ENCODE results near the gene S100P.
"Not testable (repeated sequence)": the region's sequence is repeated elsewhere in the genome, so short reads cannot be mapped to it uniquely, and the experiment has no call there.

Gene S100P

DNA sequence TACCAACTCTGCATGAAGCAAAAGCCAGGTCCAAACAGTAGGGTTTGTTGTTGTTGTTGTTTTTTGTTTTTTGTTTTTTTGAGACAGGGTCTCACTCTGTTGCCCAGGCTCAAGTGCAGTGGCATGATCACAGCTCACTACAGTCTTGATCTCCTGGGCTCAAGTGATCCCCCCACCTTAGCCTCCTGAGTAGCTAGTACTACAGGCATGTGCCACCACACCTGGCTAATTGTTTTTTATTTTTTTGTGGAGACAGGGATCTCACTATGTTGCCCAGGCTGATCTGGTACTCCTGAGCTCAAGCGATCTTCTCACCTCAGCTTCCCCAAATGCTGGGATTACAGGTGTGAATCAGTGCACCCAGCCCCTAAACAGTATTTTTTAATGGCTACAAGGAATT, 6.2 kb downstream of the S100P start:
- DNase-seq: no peak

DNA sequence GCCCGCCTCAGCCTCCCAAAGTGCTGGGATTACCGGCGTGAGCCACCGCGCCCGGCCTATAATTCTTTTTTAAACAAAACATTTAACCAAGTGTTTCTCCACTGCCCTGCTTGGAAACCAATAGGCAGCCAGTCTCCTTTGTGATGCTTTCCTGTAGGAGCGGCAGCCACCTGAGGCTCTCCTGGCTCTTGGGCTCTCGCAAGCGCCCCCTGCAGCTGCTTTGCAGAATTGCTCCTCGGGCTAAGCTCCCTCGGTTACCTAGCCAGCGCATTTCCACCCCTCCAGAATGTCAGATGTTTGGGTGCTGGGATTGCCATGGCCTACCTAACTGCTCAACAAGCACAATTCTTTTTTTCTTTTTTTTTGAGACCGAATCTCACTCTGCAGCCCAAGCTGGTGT, 7.7 kb downstream of the S100P start:
- no peak for DNase-seq

DNA sequence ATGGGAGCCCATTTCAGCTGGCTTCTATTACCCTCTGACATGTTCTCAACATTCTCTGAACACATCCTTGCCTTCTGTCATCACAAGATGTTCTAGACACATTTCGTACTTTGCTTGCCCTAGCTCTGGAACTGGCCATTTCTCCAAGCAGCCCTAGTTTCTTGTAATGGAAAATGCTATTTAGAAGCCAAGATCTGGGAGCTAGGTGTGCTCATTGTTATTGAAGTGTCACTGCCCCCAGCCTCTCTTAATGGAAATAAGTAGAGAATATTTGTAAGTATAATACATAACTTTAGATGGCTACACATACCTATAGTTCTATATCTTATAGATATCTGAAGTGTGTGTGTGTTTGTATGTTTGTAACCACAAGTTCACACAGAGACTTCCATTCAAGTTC, 9.1 kb downstream of the S100P start:
- no peak for DNase-seq

DNA sequence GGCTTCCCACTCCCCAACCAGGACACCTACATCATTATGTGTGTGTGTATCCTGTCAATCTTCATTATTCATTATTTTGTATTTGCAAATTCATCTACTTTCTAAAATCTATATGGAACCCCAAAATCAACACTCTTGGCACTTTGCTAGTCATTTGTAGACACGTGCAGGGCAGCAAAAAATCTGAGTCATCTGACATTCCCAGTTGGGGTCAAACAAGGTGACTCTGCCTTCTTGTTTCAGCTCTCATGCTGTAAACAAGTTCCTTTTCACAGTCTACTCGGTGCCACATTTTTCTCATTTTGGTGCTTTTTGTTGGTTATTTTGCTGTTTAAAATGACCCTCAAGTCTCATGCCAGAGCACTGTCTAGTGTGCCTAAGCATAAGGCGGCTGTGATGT, 10.1 kb downstream of the S100P start:
- DNase-seq: no peak

DNA sequence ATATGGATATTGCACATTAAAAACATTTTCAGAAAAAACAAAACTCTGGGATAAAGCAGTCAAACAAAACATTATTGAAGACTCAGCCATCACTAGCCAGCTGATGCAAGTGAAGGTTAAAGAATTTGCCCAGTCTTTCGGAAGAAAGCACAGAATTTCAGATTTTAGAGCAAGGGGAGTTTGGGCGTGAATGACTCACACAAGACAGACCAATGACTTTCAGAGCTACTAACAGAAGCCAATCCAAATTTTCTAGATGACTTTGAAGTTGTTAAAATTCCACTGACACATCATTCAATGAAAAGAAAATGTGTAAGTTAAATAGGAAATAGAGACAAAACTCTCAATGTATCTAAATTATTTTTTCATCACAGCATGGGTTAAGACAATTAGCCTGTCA, 12.0 kb downstream of the S100P start:
- DNase-seq: no peak

DNA sequence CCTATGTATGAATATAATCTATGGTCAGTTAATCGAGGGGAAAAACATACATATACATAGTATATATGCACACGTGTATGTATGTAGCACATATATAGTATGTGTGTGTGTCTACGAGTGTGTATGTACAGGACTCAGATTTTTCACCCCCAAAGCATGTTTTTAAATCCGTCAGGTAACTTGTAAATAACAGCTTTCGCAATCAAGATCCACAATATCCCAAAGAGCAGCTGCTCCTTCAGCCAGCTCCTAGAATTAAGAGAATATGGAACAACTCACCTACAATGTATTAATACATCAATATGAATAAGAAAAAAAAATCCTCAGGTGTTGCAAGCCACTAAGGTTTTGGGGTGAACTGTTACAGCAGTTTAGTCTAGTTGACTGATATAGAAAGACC, 12.5 kb downstream of the S100P start:
- no peak for DNase-seq

DNA sequence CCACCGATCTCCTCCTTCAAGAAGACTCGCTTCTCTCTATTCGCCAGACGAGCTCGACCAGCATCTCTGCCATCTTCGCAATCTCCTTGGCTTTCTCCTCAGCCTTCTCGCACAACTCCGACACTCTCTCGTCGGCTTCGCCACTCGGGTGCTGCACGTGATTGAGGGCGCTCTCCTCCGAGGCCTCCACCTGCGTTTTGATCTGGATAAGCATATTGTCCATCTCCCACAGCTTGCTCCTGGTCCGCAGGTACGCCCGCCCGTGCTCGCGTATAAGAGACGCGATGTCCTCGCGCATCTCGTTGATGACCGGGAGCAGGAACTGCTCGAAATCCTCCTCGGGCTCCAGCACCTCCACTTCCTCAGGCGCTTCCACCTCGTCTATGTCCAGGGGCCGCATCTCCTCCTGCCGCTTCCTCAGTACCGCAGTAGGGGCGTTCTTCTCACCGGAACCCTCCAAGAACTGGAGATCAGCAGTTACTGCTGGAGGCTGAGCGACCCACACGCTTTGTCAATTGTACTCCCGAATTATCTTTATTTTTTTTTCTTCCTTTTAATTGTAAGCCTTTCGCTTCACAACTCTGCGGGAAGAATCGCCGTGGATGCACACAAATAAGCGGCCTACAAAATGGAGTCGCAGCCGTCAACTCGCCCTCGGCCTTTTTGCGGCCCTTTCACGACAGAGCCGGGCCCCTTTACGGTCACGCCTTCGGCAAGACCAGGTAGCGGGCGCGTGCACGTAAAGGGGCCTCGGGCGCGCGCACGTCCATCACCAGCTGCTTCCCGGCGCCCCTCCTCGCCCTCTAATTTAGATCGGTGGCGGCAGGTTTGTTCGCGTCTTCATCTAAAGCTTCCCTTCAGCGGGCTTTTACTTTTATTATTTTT, 15.8 kb downstream of the S100P start, which contains the start of gene MRFAP1L1:
Gene MRFAP1L1, minus strand, starts transcription at position 636 of the 885 bp plus-strand sequence. Its CDS starts 236 bp downstream, at position 400.
- peak; percentile 89 for DNase-seq

DNA sequence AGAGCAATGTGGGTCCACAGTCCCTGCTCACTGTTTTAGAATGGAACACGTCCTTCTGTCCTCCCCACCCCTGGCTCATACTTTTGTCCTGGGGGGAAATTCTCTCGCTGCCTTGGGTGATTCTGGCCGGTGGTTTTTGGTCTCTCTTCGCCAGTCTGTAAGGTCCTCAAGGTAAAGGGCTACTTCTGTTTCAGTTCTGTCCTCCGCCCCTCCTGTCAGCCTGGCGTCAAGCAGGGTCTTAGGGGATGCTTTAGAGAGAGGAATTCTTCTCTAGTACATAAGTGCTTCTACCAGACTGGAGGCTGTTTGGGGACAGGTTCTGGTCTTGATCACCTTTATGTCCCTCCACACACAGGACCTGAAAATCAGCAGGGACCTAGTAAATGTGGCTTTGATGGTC, 16.6 kb downstream of the S100P start:
- no peak for DNase-seq

DNA sequence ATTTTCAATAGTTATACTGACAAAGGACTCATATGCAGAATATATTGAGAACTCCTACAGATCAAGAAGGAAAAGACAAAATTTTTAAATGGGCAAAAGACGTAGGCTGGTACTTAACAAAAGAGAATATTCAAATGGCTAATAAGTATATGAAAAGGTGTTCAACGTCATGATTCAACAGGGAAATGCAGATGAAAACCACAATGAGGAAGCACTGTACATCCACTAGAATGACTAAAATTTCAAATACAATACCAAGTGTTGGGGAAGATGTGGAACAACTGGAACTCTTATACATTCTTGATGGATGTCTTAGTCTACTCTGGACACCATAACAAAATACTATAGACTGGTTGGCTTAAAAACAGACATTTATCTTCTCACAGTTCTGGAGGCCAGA, 17.3 kb downstream of the S100P start:
- DNase-seq: no peak

DNA sequence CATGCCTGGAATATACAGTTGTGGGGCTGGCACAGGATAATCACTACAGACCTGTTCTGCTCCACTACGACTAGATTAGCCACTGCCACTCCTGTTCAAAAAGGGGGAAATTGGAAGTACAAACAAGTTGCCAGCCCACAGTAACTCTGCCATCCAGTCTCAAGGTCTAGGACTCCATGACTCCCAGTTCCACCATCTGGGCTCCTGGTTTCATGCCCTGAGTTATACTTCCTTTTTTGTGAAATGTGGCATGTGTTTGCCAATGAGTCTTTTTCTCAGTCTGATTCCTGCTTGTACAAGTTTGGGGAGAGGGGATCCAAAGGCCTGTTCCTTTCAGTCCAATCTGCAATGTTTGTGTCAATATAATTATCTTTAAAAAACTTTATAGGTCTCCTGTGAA, 21.3 kb downstream of the S100P start:
- no peak for DNase-seq

DNA sequence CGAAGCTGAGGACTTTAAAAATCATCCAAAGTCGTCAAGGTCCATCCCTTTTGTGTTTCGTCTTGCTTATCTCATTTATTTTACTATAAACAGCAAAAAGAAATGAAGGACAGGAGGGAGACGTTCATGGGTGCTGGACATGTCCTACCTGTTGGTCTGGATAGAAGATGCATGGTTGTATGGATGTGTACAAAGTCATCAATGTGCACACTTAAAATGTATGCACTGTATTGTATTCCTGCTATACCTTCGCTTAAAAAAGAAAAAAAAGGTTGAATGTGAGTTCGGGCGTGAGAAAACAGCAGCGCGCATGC, 22.0 kb downstream of the S100P start:
- DNase-seq: no peak

DNA sequence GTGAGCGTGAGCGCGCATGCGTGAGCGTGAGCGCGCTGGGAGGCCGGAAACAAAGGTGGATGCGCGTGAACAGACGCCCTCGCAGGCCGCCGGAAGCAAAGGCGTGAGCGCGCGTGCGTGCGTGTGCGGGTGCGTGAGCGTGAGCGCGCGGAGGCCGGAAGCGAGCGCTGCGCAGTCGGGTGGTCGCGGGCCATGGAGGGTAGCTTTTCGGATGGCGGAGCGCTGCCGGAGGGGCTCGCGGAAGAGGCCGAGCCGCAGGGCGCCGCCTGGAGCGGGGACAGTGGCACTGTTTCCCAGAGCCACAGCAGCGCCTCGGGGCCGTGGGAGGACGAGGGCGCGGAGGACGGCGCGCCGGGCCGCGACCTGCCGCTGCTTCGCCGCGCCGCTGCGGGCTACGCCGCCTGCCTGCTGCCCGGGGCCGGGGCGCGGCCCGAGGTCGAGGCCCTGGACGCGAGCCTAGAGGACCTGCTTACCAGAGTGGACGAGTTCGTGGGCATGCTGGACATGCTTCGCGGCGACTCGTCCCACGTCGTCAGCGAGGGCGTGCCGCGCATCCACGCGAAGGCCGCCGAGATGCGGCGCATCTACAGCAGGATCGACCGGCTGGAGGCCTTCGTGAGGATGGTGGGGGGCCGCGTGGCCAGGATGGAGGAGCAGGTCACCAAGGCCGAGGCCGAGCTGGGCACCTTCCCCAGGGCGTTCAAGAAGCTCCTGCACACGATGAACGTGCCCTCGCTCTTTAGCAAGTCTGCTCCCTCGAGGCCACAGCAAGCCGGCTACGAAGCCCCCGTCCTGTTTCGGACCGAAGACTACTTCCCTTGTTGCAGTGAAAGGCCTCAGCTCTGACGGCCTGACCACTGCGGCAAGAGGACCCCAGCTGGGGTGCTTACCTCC, 22.6 kb downstream of the S100P start, which contains the start of gene BLOC1S4:
Gene BLOC1S4, plus strand, starts transcription at position 157 of the 894 bp plus-strand sequence. Its CDS starts 36 bp downstream, at position 193.
- peak; percentile 71 for DNase-seq

DNA sequence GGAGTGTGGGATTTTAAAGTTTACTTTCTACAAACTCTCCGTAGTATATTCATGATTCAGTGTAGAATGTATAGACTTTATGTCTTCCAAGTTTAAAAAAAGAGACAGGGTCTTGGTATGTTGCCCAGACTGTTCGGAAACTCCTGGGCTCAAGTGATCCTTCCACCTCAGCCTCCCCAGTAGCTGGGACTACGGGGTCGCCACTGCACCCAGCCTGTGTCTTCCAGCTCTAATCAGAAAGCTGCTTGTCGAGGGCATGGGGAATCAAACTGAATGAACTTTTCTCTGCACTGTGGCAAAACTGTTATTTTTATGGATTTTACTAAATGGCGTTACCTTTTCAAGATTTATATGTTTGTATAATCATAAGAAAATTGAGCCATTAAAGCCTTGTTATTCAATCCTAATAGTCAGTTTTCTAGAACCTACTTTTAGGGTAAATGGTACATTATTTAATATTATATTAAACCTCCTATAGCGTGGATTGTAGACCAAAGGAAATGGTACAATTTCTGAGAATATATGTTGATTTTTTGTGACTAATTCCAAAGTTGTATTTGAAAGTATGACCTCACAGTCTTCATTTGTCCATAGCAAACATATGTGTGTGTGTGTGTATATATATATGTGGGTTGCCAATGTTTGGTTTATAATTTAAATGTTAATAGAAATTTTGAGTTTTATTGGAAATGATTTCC, 23.4 kb downstream of the S100P start:
- no peak for DNase-seq

DNA sequence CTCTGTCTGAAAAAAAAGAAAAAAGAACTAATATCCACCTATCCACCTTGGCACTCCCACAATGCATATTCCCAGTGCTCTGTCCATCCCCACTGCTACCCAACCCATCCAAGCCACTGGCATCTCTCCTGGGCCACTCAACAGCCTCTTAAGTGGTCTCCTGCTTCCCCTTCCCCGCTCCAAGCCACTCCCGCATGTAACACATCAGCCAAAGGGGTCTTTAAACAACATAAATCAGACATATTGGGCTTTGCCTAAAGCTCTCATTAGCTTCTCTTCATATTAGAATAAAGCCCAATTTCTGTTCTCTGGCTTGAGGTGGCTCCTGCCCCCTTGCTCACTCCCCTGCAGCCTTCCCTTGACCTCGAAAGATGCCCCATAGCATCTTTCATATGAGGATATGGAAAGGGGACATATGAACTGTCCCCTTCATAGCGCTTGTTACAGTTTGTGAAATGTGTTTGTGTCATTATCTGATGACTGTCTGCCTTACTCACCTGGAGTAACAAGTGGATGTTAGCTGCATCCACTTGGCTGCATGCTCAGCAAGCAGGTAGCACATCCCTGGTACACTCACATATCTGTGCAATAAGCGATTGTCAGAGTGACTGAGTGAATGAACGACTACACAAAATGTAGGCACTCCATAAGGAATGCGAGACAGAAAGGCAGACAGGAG, 25.4 kb downstream of the S100P start:
- DNase-seq: no peak

DNA sequence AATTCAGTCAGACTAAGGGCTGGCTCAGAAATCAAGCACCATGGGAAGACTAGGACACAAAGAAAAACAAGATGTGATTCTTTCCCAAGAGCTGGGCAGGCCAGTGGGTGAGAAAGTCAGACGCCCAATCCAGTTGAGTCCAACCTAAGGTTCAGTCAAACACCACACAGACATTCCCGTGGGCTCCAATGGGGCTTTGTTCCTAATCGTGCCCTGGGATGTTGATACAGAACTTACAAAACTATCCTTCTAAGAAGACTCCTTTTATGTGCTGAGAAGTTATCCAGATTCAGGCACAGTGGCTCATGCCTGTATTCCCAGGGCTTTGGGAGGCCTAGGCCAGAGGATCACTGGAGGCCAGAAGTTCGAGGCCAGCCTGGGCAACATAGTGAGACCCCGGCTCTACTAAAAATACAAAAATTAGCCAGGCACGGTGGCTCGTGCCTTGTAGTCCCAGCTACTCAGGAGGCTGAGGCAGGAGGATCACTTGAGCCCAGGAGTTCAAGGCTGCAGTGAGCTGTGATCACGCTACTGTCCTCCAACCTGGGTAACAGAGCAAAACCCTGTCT, 26.0 kb downstream of the S100P start:
- no peak for DNase-seq

DNA sequence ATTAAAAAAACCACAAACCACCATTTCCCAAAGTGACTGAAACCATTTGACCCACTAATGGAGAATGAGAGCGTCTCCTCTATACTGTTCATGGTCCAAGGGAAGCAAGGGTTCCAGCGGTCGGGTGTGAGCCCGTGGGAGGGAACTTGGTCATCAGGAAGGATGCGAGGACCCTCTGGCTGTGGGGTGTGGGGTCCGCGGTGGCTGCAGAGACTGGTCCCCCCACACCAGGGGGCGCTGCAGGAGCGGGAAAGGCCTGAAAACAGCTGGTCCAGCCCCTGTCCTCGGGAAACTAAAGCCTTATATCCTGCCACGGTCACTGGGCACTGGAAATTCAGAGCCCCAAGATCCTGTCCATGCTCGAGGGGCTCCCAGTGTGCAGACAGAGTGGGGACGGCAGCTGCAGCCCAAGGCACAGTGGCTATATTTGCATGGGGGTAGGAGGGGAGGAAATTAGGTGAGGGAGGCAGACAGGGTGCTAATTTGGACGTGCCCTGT, 26.6 kb downstream of the S100P start:
- DNase-seq: peak; percentile 37

DNA sequence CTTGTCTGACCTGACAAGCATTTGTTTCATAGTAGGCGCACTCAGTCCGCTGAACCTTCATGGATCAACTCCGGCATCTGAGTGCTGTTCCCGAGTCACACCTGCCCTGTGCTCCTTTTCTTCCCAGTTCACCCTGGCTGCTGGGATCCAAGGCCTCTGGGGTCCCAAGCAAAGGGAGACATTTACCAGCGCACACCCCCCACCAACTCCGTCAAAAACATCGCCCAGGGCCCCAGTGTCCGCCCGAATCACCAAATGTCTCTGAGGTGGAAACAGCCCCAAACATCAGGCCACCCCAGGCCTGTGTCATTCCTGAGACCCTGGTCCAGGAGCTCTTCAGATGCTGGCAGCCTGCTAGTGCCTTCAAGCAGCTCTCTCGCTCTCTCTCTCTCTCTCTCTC, 27.4 kb downstream of the S100P start:
- no peak for DNase-seq

DNA sequence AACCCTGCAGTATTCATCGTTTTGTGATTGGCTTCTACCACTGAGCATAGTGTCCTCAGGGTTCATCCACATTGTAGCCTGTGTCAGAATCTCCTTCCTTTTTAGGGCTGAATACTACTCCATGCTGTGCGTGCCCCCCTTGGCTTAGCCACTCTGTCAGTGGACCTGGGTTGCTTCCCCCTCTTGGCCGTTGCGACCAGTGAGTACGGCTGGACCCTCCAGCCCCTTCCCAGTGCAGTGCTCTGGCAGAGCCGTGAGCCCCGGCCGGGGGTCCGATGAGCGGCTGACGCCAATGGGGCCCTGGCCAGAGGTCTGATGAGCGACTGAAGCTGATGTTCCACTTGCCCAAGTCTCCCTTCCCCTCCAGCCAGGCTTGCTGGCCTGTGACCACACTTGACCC, 29.2 kb downstream of the S100P start:
- no peak for DNase-seq

DNA sequence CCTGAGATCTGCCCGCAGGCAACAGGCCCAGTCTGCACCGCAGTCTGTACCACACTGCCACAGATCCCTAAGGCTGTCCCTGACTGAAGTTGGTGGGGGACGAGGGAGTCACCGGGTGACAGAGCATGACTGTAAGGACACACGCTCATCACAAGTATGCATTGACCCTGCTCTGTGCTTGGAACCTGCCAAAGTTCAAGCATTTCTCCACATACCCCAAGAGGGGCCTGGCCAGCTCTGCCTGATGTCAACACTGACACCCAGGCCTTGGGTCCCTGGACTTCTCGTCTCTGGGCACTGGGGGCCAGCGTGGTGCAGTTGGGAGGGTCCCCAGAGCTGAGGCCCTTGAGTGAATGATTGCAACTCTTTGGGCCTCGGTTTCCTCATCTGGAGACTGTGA, 30.2 kb downstream of the S100P start:
- DNase-seq: no peak

DNA sequence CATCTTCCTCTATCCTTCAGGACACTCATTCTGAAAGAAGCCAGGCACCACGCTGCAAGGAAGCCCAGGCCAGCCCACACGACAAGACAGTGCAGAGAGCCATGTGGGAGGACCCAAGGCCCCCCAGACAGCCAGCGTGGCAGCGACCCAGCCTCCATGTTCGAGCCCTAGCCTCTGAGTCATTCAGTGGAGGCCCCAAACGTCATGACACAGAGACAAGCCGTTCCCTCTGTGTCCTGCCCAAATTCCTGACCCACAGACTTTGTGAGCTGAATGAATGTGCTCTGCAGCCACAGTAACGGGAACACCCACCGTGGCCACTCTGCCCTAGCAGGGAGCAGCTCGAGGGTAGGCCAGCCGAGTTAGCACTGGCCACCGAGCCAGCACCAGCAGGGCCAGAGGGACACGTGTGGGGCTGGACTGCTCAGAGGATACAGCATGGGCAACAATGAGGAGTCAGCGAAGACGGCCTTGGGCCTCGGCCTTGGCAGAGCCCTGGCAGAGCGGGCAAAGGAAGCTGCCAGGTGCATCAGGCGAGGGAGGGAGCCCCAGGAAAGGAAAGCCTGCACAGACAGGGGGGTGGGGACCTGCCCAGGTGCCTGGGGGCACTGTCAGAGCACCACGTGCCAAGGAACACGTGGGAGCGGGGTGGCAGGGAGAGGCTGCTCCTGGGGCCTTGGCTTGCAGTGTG, 30.9 kb downstream of the S100P start:
- DNase-seq: no peak

DNA sequence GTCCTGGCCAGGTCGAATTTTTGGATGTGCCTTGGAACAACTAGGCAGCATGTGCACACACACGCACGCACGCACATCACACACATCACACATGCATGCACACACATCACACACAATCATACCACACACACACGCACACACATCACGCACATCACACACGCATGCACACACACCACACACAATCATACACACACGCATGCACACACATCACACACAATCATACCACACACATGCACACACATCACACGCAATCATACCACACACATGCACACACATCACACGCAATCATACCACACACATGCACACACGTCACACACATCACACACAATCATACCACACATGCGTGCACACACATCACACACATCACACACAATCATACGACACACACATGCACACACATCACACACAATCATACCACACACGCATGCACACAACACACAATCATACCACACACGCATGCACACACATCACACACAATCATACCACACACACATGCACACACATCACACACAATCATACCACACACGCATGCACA, 31.8 kb downstream of the S100P start:
- not testable (repeated sequence) for DNase-seq
